GM03348 (cell line): ENCODE results near the gene PLCH1.

ENCODE experiments used
- DNase-seq: peaks from one replicate; pipeline ENCODE4 v3.0.0; 2012; ENCODE audit warnings: low spot score

Gene PLCH1

GRCh38 chr3:155377847-155378246 lies 367.0 kb downstream of the PLCH1 start:
- DNase-seq = no peak

- no peak for DNase-seq
These were observed 367.8 kb downstream of the PLCH1 start for GRCh38 chr3:155377071-155377470.

- DNase-seq = no peak
These were observed 372.6 kb downstream of the PLCH1 start for GRCh38 chr3:155372281-155372680.

- no peak for DNase-seq
These were observed 373.9 kb downstream of the PLCH1 start for GRCh38 chr3:155370764-155371503.

GRCh38 chr3:155370198-155370597 lies 374.7 kb downstream of the PLCH1 start:
- DNase-seq = no peak

GRCh38 chr3:155369735-155370134 lies 375.1 kb downstream of the PLCH1 start:
- no peak for DNase-seq

- no peak for DNase-seq
These were observed 375.6 kb downstream of the PLCH1 start for GRCh38 chr3:155369244-155369643.

- no peak for DNase-seq
These were observed 376.1 kb downstream of the PLCH1 start for GRCh38 chr3:155368786-155369185.

- no peak for DNase-seq
These were observed 377.4 kb downstream of the PLCH1 start for GRCh38 chr3:155367506-155367905.

- no peak for DNase-seq
These were observed 379.6 kb downstream of the PLCH1 start for GRCh38 chr3:155365178-155365783.

- no peak for DNase-seq
These were observed 380.4 kb downstream of the PLCH1 start for GRCh38 chr3:155364492-155364891.

- DNase-seq = no peak
These were observed 381.2 kb downstream of the PLCH1 start for GRCh38 chr3:155363690-155364070.

- DNase-seq = no peak
These were observed 381.8 kb downstream of the PLCH1 start for GRCh38 chr3:155362808-155363689.

GRCh38 chr3:155360281-155360680 lies 384.6 kb downstream of the PLCH1 start:
- DNase-seq = no peak

- DNase-seq = peak; percentile 13
These were observed 388.1 kb downstream of the PLCH1 start for GRCh38 chr3:155356594-155357370.

- DNase-seq = no peak
These were observed 390.2 kb downstream of the PLCH1 start for GRCh38 chr3:155354658-155355057.

GRCh38 chr3:155352900-155353490 lies 391.9 kb downstream of the PLCH1 start:
- peak; percentile 53 for DNase-seq

- DNase-seq = no peak
These were observed 394.3 kb downstream of the PLCH1 start for GRCh38 chr3:155350571-155350970.

GRCh38 chr3:155347901-155348300 lies 397.0 kb downstream of the PLCH1 start:
- DNase-seq = no peak

- no peak for DNase-seq
These were observed 402.5 kb downstream of the PLCH1 start for GRCh38 chr3:155342344-155342743.

- DNase-seq = peak; percentile 13
These were observed 405.8 kb downstream of the PLCH1 start for GRCh38 chr3:155339052-155339451.
